Measurements from ENCODE around the gene OR11G2.
"Not testable (repeated sequence)": the region's sequence is repeated elsewhere in the genome, so short reads cannot be mapped to it uniquely, and the experiment has no call there.

Gene OR11G2, protein sequence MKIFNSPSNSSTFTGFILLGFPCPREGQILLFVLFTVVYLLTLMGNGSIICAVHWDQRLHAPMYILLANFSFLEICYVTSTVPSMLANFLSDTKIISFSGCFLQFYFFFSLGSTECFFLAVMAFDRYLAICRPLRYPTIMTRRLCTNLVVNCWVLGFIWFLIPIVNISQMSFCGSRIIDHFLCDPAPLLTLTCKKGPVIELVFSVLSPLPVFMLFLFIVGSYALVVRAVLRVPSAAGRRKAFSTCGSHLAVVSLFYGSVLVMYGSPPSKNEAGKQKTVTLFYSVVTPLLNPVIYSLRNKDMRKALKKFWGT

DNA sequence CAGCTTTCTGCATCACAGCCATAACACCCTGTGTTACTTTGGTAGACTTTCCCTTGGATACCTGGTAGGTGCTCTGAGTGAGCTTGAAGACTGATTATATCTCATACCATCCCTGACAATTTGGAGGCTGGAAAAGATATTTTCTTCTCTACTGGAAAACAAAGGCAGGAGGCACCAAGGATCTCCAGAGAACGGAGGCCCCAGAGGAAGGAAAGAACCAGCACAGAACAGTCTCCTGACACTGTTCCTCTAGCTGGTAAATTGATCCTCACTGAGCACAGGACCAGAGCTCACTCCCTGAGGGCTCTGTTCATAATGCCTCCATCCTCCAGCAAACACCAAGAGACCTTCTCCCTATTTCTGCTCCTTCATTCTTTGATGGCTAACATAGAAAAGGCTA, at the start of gene OR11G2:
Gene OR11G2 (plus strand): TSS at position 301 of the 400 bp plus-strand sequence. CDS start 6,542 bp downstream, outside the sequence.
- H3K4me3 ChIP-seq (ENCODE audit: low read depth in 1 of 2, low read length in 2 of 2) = no peak within 1 kb of the TSS
- H3K27me3 ChIP-seq (ENCODE audit: control insufficient read depth in 1 of 2, insufficient read depth in 2 of 2, low read length in 2 of 2) = no peaks in the 10 kb centered on the region
- H3K9me3 ChIP-seq (ENCODE audit: low read length) = no peaks in the 10 kb centered on the region
- no peaks in the 10 kb centered on the region for H3K4me1 ChIP-seq (ENCODE audit: insufficient read depth, low read length)
- H3K9ac ChIP-seq (ENCODE audit: low read length) = no peak within 1 kb of the TSS
- no peaks in the 10 kb centered on the region for H3K36me3 ChIP-seq (ENCODE audit: insufficient read depth, low read length)
- H3K27ac ChIP-seq (ENCODE audit: low read depth, low read length) = no peak within 1 kb of the TSS

DNA sequence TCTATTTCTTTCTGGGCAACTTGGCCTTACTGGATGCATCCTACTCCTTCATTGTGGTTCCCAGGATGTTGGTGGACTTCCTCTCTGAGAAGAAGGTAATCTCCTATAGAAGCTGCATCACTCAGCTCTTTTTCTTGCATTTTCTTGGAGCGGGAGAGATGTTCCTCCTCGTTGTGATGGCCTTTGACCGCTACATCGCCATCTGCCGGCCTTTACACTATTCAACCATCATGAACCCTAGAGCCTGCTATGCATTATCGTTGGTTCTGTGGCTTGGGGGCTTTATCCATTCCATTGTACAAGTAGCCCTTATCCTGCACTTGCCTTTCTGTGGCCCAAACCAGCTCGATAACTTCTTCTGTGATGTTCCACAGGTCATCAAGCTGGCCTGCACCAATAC, 46.8 kb upstream of the OR11G2 start:
- Histone ChIP-seq H3K36me3 (ENCODE audit: insufficient read depth, low read length) (no peaks in the 10 kb centered on the region), H3K9me3 (ENCODE audit: low read length) (no peaks in the 10 kb centered on the region), H3K27me3 (ENCODE audit: control insufficient read depth in 1 of 2, insufficient read depth in 2 of 2, low read length in 2 of 2) (no peaks in the 10 kb centered on the region), H3K9ac (ENCODE audit: low read length) (no peak overlapping the region), H3K4me1 (ENCODE audit: insufficient read depth, low read length) (no peaks in the 10 kb centered on the region), H3K27ac (ENCODE audit: low read depth, low read length) (no peak overlapping the region), H3K4me3 (ENCODE audit: low read depth in 1 of 2, low read length in 2 of 2) (no peak overlapping the region)

DNA sequence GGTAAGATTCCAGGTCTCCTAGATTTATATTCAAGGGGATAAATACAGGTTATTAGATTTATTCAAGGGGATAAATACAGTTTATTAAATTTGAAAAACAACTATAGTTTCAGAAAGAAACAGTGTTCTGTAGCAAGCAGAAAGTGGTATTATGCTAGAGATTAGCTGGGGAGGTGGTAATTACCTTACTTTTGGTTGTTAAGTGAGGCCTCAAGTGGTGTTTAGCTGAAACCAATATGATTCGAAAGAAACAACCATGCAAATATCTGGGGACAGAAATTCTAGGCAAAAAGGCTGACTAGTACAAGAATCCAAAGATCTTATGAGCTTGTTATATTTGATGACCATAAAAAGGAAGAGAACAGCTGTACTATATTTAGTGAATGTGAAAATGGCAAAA, 45.9 kb upstream of the OR11G2 start:
- H3K36me3 ChIP-seq (ENCODE audit: insufficient read depth, low read length) = no peaks in the 10 kb centered on the region
- no peak overlapping the region for H3K9ac ChIP-seq (ENCODE audit: low read length)
- no peaks in the 10 kb centered on the region for H3K9me3 ChIP-seq (ENCODE audit: low read length)
- no peak overlapping the region for H3K4me3 ChIP-seq (ENCODE audit: low read depth in 1 of 2, low read length in 2 of 2)
- H3K4me1 ChIP-seq (ENCODE audit: insufficient read depth, low read length) = no peaks in the 10 kb centered on the region
- H3K27ac ChIP-seq (ENCODE audit: low read depth, low read length) = no peak overlapping the region
- no peaks in the 10 kb centered on the region for H3K27me3 ChIP-seq (ENCODE audit: control insufficient read depth in 1 of 2, insufficient read depth in 2 of 2, low read length in 2 of 2)

DNA sequence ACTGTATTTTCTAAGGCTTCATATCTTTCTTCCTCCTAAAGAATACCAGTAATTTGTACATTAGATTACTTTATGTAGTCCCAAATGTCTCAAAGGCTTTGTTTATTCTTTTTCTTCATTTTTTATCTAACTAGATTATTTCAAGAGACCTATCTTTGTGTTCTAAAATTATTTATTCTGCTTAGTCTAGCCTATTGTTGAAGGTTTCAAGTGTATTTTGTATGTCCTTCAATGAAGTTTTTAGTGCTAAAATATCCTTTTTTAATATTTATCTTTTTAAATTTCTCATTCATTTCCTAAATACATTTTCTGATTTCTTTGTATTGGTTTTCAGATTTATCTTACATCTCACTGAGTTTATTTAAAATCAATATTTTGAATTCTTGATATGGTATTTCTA, 26.2 kb upstream of the OR11G2 start:
- Histone ChIP-seq H3K36me3 (ENCODE audit: insufficient read depth, low read length) (no peaks in the 10 kb centered on the region), H3K9me3 (ENCODE audit: low read length) (no peaks in the 10 kb centered on the region), H3K27me3 (ENCODE audit: control insufficient read depth in 1 of 2, insufficient read depth in 2 of 2, low read length in 2 of 2) (no peaks in the 10 kb centered on the region)

GRCh38 chr14:20167091-20167490, 23.6 kb upstream of the OR11G2 start:
- no peaks in the 10 kb centered on the region for H3K9me3 ChIP-seq (ENCODE audit: low read length)
- H3K9ac ChIP-seq (ENCODE audit: low read length) = no peak overlapping the region
- no peaks in the 10 kb centered on the region for H3K36me3 ChIP-seq (ENCODE audit: insufficient read depth, low read length)
- H3K27me3 ChIP-seq (ENCODE audit: control insufficient read depth in 1 of 2, insufficient read depth in 2 of 2, low read length in 2 of 2) = no peaks in the 10 kb centered on the region
- H3K4me1 ChIP-seq (ENCODE audit: insufficient read depth, low read length) = no peaks in the 10 kb centered on the region
- no peak overlapping the region for H3K27ac ChIP-seq (ENCODE audit: low read depth, low read length)
- no peak overlapping the region for H3K4me3 ChIP-seq (ENCODE audit: low read depth in 1 of 2, low read length in 2 of 2)

More for the DNA sequence above, 26.2 kb upstream of the OR11G2 start:
- H3K4me1 ChIP-seq (ENCODE audit: insufficient read depth, low read length) = no peaks in the 10 kb centered on the region
- no peak overlapping the region for H3K27ac ChIP-seq (ENCODE audit: low read depth, low read length)
- no peak overlapping the region for H3K9ac ChIP-seq (ENCODE audit: low read length)
- no peak overlapping the region for H3K4me3 ChIP-seq (ENCODE audit: low read depth in 1 of 2, low read length in 2 of 2)

DNA sequence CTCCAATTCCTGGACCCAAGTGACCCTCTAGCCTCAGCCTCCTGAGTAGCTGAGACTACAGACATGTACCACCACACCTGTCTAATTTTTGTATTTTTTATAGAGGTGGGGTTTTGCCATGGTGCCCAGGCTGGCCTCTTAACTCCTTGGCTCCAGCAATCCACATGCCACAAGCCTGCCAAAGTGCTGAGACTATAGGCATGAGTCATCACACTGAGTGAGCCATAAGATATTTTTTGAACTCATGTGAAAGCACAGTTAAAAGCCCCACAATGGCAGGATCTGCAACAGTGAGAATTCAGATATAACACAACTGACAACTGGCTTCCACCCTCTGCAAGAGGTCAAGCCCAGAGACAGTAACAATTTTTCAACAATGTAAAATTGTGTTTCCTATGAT, 20.8 kb upstream of the OR11G2 start:
- H3K4me1 ChIP-seq (ENCODE audit: insufficient read depth, low read length); H3K27me3 ChIP-seq (ENCODE audit: control insufficient read depth in 1 of 2, insufficient read depth in 2 of 2, low read length in 2 of 2); H3K36me3 ChIP-seq (ENCODE audit: insufficient read depth, low read length); H3K4me3 ChIP-seq (ENCODE audit: low read depth in 1 of 2, low read length in 2 of 2); H3K9ac ChIP-seq (ENCODE audit: low read length); H3K9me3 ChIP-seq (ENCODE audit: low read length); H3K27ac ChIP-seq (ENCODE audit: low read depth, low read length): not testable (repeated sequence)

- H3K36me3 ChIP-seq (ENCODE audit: insufficient read depth, low read length); H3K27me3 ChIP-seq (ENCODE audit: control insufficient read depth in 1 of 2, insufficient read depth in 2 of 2, low read length in 2 of 2); H3K9me3 ChIP-seq (ENCODE audit: low read length); H3K4me3 ChIP-seq (ENCODE audit: low read depth in 1 of 2, low read length in 2 of 2); H3K27ac ChIP-seq (ENCODE audit: low read depth, low read length); H3K4me1 ChIP-seq (ENCODE audit: insufficient read depth, low read length); H3K9ac ChIP-seq (ENCODE audit: low read length): not testable (repeated sequence)
Observed at GRCh38 chr14:20174205-20174604, 16.5 kb upstream of the OR11G2 start.

DNA sequence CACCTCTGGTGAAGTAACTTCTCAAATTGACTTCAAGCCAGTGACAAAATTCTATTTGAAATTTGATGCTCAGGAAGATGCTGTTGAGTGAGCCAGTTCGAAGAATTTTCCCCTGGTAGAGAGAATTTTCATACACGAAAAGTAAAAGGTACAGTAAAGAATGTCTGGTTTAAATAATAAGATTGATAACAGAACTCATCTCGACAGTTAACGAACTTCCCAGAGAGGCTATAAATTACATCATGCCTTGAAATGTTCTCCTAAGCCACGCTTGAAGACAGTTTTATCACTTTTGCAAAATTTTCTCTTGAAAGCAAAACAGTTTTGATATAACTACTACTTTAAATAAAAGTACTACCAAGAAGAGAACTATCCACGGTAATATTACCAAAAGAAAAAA, 14.4 kb upstream of the OR11G2 start:
- H3K4me3 ChIP-seq (ENCODE audit: low read depth in 1 of 2, low read length in 2 of 2) = no peak overlapping the region
- no peaks in the 10 kb centered on the region for H3K4me1 ChIP-seq (ENCODE audit: insufficient read depth, low read length)
- H3K9ac ChIP-seq (ENCODE audit: low read length) = no peak overlapping the region
- H3K27ac ChIP-seq (ENCODE audit: low read depth, low read length) = no peak overlapping the region
- H3K27me3 ChIP-seq (ENCODE audit: control insufficient read depth in 1 of 2, insufficient read depth in 2 of 2, low read length in 2 of 2) = no peaks in the 10 kb centered on the region
- H3K9me3 ChIP-seq (ENCODE audit: low read length) = no peaks in the 10 kb centered on the region
- H3K36me3 ChIP-seq (ENCODE audit: insufficient read depth, low read length) = no peaks in the 10 kb centered on the region

DNA sequence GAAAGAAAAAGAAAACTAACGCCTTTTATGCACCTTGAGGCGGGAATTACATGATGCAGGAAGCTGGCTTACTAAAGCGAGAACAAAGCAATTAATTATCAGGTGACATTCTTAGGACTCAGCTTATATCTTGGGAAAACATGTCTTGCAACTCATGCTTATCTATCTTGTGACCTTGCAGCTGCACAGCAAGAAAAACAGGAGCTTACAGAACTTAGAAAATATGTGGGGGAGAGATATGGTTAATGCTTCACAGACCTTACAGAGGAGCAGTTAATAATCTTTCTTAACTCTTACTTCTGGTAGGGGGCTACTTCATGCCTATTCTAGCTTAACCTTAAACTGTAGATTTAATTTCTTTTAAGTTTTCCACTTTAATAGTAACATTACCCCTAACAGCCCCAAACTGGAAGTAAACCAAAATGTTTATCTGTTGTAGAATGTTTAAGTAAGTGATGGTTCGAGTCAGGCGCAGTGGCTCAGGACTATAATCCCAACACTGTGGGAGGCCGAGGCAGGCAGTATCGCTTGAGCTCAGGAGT, 13.2 kb upstream of the OR11G2 start:
- H3K9ac ChIP-seq (ENCODE audit: low read length) = no peak overlapping the region
- no peak overlapping the region for H3K4me3 ChIP-seq (ENCODE audit: low read depth in 1 of 2, low read length in 2 of 2)
- H3K36me3 ChIP-seq (ENCODE audit: insufficient read depth, low read length) = no peaks in the 10 kb centered on the region
- H3K9me3 ChIP-seq (ENCODE audit: low read length) = no peaks in the 10 kb centered on the region
- H3K27me3 ChIP-seq (ENCODE audit: control insufficient read depth in 1 of 2, insufficient read depth in 2 of 2, low read length in 2 of 2) = no peaks in the 10 kb centered on the region
- H3K4me1 ChIP-seq (ENCODE audit: insufficient read depth, low read length) = no peaks in the 10 kb centered on the region
- H3K27ac ChIP-seq (ENCODE audit: low read depth, low read length) = no peak overlapping the region

DNA sequence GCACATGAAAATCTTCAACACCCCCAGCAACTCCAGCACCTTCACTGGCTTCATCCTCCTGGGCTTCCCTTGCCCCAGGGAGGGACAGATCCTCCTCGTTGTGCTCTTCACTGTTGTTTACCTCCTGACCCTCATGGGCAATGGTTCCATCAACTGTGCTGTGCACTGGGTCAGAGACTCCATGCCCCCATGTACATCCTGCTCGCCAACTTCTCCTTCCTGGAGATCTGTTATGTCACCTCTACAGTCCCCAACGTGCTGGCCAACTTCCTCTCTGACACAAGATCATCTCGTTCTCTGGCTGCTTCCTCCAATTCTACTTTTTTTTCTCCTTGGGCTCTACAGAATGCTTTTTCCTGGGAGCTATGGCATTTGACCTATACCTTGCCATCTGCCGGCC, 11.5 kb upstream of the OR11G2 start:
- Histone ChIP-seq H3K27ac (ENCODE audit: low read depth, low read length) (no peak overlapping the region), H3K4me1 (ENCODE audit: insufficient read depth, low read length) (no peaks in the 10 kb centered on the region), H3K36me3 (ENCODE audit: insufficient read depth, low read length) (no peaks in the 10 kb centered on the region), H3K9me3 (ENCODE audit: low read length) (no peaks in the 10 kb centered on the region), H3K9ac (ENCODE audit: low read length) (no peak overlapping the region), H3K27me3 (ENCODE audit: control insufficient read depth in 1 of 2, insufficient read depth in 2 of 2, low read length in 2 of 2) (no peaks in the 10 kb centered on the region), H3K4me3 (ENCODE audit: low read depth in 1 of 2, low read length in 2 of 2) (no peak overlapping the region)

DNA sequence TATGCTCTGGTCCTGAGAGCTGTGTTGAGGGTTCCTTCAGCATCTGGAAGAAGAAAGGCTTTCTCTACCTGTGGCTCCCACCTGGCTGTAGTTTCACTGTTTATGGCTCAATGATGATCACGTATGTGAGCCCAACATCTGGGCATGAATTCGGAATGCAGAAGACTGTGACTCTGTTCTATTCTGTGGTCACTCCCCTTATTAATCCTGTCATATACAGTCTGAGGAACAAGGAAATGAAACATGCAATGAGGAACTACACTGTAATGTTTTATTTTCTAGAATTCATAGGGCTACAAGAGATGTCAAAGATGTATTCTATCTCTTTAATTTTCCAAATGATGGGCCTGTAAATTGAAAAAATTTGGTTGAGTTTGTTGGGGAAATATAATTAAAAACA, 10.8 kb upstream of the OR11G2 start:
- Histone ChIP-seq H3K27ac (ENCODE audit: low read depth, low read length) (no peak overlapping the region), H3K27me3 (ENCODE audit: control insufficient read depth in 1 of 2, insufficient read depth in 2 of 2, low read length in 2 of 2) (no peaks in the 10 kb centered on the region), H3K4me1 (ENCODE audit: insufficient read depth, low read length) (no peaks in the 10 kb centered on the region)

GRCh38 chr14:20180486-20180885, 10.2 kb upstream of the OR11G2 start:
- Histone ChIP-seq H3K36me3 (ENCODE audit: insufficient read depth, low read length) (no peaks in the 10 kb centered on the region), H3K4me3 (ENCODE audit: low read depth in 1 of 2, low read length in 2 of 2) (no peak overlapping the region), H3K4me1 (ENCODE audit: insufficient read depth, low read length) (no peaks in the 10 kb centered on the region), H3K27ac (ENCODE audit: low read depth, low read length) (no peak overlapping the region), H3K27me3 (ENCODE audit: control insufficient read depth in 1 of 2, insufficient read depth in 2 of 2, low read length in 2 of 2) (no peaks in the 10 kb centered on the region), H3K9me3 (ENCODE audit: low read length) (no peaks in the 10 kb centered on the region), H3K9ac (ENCODE audit: low read length) (no peak overlapping the region)

More for the DNA sequence above, 10.8 kb upstream of the OR11G2 start:
- H3K36me3 ChIP-seq (ENCODE audit: insufficient read depth, low read length) = no peaks in the 10 kb centered on the region
- no peak overlapping the region for H3K4me3 ChIP-seq (ENCODE audit: low read depth in 1 of 2, low read length in 2 of 2)
- no peaks in the 10 kb centered on the region for H3K9me3 ChIP-seq (ENCODE audit: low read length)
- no peak overlapping the region for H3K9ac ChIP-seq (ENCODE audit: low read length)

Data from muscle layer of colon (tissue), 2 donors.